ENCODE measurements around the gene PPM1L.

- no peak for TF ChIP-seq CTCF (IDR thresholded peaks at IDR 0.05; ENCODE audit: low read length)
- TF ChIP-seq EZH2 (IDR thresholded peaks at IDR 0.05; ENCODE audit: borderline replicate concordance, low read length): no peak
Observed at GRCh38 chr3:160953686-160954085, 197.7 kb downstream of the PPM1L start.
